ENCODE data around the gene PLAC9.

The PLAC9 gene

GRCh38 chr10:80188713-80189112, 56.2 kb downstream of the PLAC9 start:
- no peak for TF ChIP-seq GABPA (IDR thresholded peaks at IDR 0.05; ENCODE audit: low read depth)
- TF ChIP-seq SPI1 (IDR thresholded peaks at IDR 0.05; ENCODE audit: borderline replicate concordance, low read depth), result no peak
- TF ChIP-seq POLR2AphosphoS5 (IDR thresholded peaks at IDR 0.05; ENCODE audit: low read depth), result no peak
- TF ChIP-seq REST (IDR thresholded peaks at IDR 0.05; ENCODE audit: insufficient replicate concordance, low read depth), result no peak
- TF ChIP-seq CTCF (IDR thresholded peaks at IDR 0.05; ENCODE audit: insufficient read depth, low read length), result no peak
- Histone ChIP-seq H3K27ac (replicated peaks) (peak overlapping the region; percentile 86), H3K4me3 (replicated peaks; ENCODE audit: insufficient read depth, low read length) (no peak overlapping the region), H3K27me3 (ENCODE audit: insufficient read depth, poor library complexity, severe bottlenecking) (no peaks in the 10 kb centered on the region)
- no peak for DNase-seq (ENCODE audit: low read depth in 1 of 2, low spot score in 1 of 2)

GRCh38 chr10:80191589-80192270, 59.2 kb downstream of the PLAC9 start:
- 0 out of 2 replicates have a peak, but pooled peaks have one; percentile 24 for TF ChIP-seq POLR2AphosphoS5 (IDR thresholded peaks at IDR 0.05; ENCODE audit: low read depth)
- TF ChIP-seq SPI1 (IDR thresholded peaks at IDR 0.05; ENCODE audit: borderline replicate concordance, low read depth), result no peak
- no peaks in the 10 kb centered on the region for H3K27me3 ChIP-seq (ENCODE audit: insufficient read depth, poor library complexity, severe bottlenecking)
- DNase-seq (ENCODE audit: low read depth in 1 of 2, low spot score in 1 of 2), result peak in 1 of 2 experiments; percentile 39
- peak overlapping the region; percentile 50 for H3K27ac ChIP-seq (replicated peaks)
- no peak overlapping the region for H3K4me3 ChIP-seq (replicated peaks; ENCODE audit: insufficient read depth, low read length)

GRCh38 chr10:80192553-80192952, 60.0 kb downstream of the PLAC9 start:
- H3K4me3 ChIP-seq (replicated peaks; ENCODE audit: insufficient read depth, low read length), result no peak overlapping the region

More at GRCh38 chr10:80192553-80192952, 60.0 kb downstream of the PLAC9 start:
- H3K27me3 ChIP-seq (ENCODE audit: insufficient read depth, poor library complexity, severe bottlenecking), result no peaks in the 10 kb centered on the region
- no peak for DNase-seq (ENCODE audit: low read depth in 1 of 2, low spot score in 1 of 2)
- TF ChIP-seq SPI1 (IDR thresholded peaks at IDR 0.05; ENCODE audit: borderline replicate concordance, low read depth) (no peak), REST (IDR thresholded peaks at IDR 0.05; ENCODE audit: insufficient replicate concordance, low read depth) (no peak), CTCF (IDR thresholded peaks at IDR 0.05; ENCODE audit: insufficient read depth, low read length) (no peak), GABPA (IDR thresholded peaks at IDR 0.05; ENCODE audit: low read depth) (no peak), POLR2AphosphoS5 (IDR thresholded peaks at IDR 0.05; ENCODE audit: low read depth) (no peak)
- peak overlapping the region; percentile 24; the same call in 1 of the 2 replicates for H3K27ac ChIP-seq (replicated peaks)
